Measurements from ENCODE around the gene NFATC3. TPM values are rescaled to one million over a fixed set of nuclear protein-coding genes. Genes with fewer than 3 reads are reported as not detected.

Gene NFATC3
- total RNA-seq, 2 donors from 2014 or later = 15.5 to 19.5 TPM

DNA sequence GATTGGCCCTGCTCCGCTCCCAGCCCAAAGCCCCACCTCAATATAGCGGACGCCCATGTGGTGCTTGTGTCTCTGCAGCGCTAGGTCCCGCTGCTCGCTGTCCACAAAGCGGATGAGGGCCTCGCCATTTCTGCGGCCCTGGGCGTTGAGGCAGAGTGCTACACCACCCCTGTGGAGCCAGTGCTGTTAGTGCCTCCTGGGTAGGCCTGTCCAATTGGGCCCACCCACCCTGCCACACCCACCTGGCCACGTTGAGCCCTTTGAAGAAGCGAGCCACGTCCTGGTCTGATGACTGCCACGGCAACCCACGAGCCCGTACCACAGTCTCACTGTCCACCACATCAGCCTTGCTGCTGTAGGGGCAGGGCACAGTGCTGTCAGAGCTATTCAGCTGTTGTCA lies 147.2 kb downstream of the NFATC3 start:
- H3K4me3 ChIP-seq = no peak overlapping the region
- no peak for ATAC-seq
- H3K9me3 ChIP-seq = no peaks in the 10 kb centered on the region
- 73 to 82% methylated on average over 7 to 16 of the region's 16 CpGs for WGBS, 2 donors
- TF ChIP-seq POLR2A (IDR thresholded peaks at IDR 0.05) = no peak
- TF ChIP-seq, protein P1, sequence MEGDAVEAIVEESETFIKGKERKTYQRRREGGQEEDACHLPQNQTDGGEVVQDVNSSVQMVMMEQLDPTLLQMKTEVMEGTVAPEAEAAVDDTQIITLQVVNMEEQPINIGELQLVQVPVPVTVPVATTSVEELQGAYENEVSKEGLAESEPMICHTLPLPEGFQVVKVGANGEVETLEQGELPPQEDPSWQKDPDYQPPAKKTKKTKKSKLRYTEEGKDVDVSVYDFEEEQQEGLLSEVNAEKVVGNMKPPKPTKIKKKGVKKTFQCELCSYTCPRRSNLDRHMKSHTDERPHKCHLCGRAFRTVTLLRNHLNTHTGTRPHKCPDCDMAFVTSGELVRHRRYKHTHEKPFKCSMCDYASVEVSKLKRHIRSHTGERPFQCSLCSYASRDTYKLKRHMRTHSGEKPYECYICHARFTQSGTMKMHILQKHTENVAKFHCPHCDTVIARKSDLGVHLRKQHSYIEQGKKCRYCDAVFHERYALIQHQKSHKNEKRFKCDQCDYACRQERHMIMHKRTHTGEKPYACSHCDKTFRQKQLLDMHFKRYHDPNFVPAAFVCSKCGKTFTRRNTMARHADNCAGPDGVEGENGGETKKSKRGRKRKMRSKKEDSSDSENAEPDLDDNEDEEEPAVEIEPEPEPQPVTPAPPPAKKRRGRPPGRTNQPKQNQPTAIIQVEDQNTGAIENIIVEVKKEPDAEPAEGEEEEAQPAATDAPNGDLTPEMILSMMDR (IDR thresholded peaks at IDR 0.05) = no peak
- H3K36me3 ChIP-seq (replicated peaks in 1 of 2; ENCODE audit: insufficient read depth in 1 of 2, low read depth in 2 of 2) = peaks cover 11 to 32% of the 10 kb centered on the region in 2 donors
- DNase-seq = peak in 1 of 4 donors; percentile 21
- H3K27ac ChIP-seq = peak overlapping the region in 1 of 4 donors; percentile 99
- H3K4me1 ChIP-seq = peaks cover 61% of the 10 kb centered on the region
- H3K27me3 ChIP-seq = no peaks in the 10 kb centered on the region
- intact Hi-C loops (cut with DNase I) = loop anchor here (10.0 kb wide), 1 partner anchor 168 kb away; no protein-coding TSS in a partner anchor

DNA sequence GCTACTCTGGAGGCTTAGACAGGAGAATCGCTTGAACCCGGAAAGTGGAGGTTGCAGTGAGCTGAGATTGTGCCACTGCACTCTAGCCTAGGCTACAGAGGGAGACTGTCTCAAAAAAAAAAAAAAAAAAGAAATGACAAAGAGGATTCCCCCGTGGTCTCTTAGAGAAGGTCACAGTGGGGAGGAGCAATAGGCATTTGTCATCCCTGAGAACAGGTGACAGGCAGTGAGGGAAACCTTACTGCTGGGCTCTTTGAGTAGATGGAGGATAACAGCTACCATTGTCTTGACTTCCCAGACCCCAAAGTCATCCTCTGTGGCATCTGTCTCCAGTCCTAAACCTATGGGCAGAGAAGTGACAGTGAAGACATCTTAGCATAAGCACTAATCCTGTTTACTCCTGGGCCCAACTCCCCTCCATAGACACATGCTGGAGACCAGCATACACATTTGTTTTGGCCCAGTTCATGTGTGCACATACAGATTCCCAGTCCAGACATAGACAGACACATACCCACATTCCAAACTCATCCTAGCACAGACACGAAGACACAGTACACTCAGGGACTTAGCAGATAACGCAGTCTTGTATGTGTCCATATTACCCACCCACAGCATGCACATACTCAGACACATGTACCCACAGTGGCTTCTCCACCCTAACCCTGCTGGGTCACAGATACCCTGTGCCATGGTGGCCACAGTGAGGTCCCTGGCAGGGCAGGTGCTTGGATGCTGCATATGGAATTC lies 148.1 kb downstream of the NFATC3 start:
- Histone ChIP-seq H3K9me3 (no peaks in the 10 kb centered on the region), H3K4me3 (no peak overlapping the region), H3K27ac (peak overlapping the region; percentile 98 to 99 (median 99)), H3K4me1 (peaks cover 57% of the 10 kb centered on the region), H3K36me3 (replicated peaks in 1 of 2; ENCODE audit: insufficient read depth in 1 of 2, low read depth in 2 of 2) (peaks cover 11 to 32% of the 10 kb centered on the region in 2 donors), H3K27me3 (no peaks in the 10 kb centered on the region)
- no peak for ATAC-seq
- WGBS, 2 donors = 60 to 65% methylated on average over 5 of the region's 5 CpGs
- DNase-seq = no peak
- TF ChIP-seq POLR2A (IDR thresholded peaks at IDR 0.05) = no peak
- TF ChIP-seq, protein P1 (IDR thresholded peaks at IDR 0.05) = no peak
- intact Hi-C loops (cut with DNase I) = loop anchor here (10.0 kb wide), 1 partner anchor 168 kb away; no protein-coding TSS in a partner anchor

DNA sequence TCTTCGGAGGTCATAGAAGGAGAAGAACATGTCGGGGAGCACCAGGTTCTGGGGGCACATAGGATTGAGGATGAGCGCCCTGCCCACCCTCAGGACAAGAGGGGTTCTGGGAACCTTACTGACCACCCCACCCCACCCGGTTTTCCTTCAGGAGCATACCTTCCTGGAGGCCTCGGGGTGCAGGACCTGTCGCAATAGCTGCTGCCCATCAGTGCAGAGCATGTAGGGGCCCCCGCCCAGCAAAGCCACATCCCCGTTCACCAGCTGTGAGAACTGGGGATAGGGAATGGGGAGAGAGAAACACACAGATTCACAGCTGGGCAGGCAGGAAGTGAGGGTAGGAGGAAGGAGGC lies 148.6 kb downstream of the NFATC3 start:
- Histone ChIP-seq H3K27ac (peak overlapping the region; percentile 98 to 99 (median 99)), H3K4me3 (no peak overlapping the region), H3K9me3 (no peaks in the 10 kb centered on the region), H3K27me3 (no peaks in the 10 kb centered on the region), H3K36me3 (replicated peaks in 1 of 2; ENCODE audit: insufficient read depth in 1 of 2, low read depth in 2 of 2) (peaks cover 11 to 32% of the 10 kb centered on the region in 2 donors), H3K4me1 (peaks cover 55% of the 10 kb centered on the region)
- 27 to 39% methylated on average over 3 to 8 of the region's 8 CpGs for WGBS, 2 donors
- ATAC-seq (no peak), DNase-seq (no peak)
- intact Hi-C loops (cut with DNase I) = loop anchor here (10.0 kb wide), 1 partner anchor 169 kb away; no protein-coding TSS in a partner anchor
- TF ChIP-seq POLR2A (IDR thresholded peaks at IDR 0.05) = no peak
- TF ChIP-seq, protein P1 (IDR thresholded peaks at IDR 0.05) = no peak

DNA sequence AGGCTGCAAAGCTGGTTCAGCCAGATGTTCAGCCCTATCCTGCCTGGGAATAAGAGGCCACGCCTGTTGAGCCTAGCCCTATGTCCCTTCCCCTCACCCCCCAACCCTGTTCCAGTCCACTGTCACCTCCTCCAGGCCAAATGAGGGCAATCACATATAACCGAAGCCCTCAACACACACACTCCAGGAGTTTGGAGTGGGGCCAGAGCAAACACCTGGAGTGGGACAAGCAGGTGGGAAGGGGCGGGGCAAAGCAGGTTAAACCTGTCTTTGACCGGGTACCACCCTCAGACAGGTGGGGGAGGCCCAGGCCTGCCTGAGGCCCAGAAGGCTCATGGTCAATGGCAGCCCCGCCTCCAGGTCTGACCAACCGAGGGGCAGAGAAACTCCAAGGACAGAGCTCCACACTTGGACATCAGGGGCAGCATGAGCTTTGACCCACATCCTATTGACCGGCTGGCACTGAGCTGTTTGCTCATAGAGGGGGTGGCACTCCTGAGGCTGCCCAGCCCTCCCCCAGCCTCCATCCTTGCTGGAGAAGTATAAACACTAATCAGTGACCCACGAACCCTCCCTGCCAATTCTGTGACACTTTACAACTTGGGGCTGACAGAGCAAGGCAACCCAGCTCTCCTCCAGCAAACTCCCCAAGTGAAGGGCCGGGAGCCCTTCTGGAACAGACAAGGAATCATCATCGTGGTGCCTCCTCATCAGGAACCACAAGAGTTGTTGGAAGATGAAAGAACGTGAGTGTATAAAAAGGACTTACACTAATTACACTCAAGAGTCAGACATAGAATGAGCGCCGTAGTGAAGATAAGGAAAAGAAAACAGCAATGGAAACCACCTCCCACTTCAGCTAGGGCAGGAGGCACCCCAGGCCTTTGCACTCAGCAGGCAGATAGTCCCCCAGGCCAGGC lies 149.3 kb downstream of the NFATC3 start:
- H3K27me3 ChIP-seq = no peaks in the 10 kb centered on the region
- no peaks in the 10 kb centered on the region for H3K9me3 ChIP-seq
- peaks cover 11 to 32% of the 10 kb centered on the region in 2 donors for H3K36me3 ChIP-seq (replicated peaks in 1 of 2; ENCODE audit: insufficient read depth in 1 of 2, low read depth in 2 of 2)
- H3K4me3 ChIP-seq = peak overlapping the region; percentile 23 to 39
- intact Hi-C loops (cut with DNase I) = loop anchor here (10.0 kb wide), 1 partner anchor 170 kb away; no protein-coding TSS in a partner anchor
- WGBS, 2 donors = 10 to 19% methylated on average over 11 to 13 of the region's 13 CpGs
- peak overlapping the region; percentile 98 to 99 (median 99) for H3K27ac ChIP-seq
- DNase-seq (peak; percentile 98 to 100 (median 100)), ATAC-seq (peak; percentile 61)
- peak; percentile 70 to 89 (median 73) for TF ChIP-seq POLR2A (IDR thresholded peaks at IDR 0.05)
- TF ChIP-seq, protein P1 (IDR thresholded peaks at IDR 0.05) = peak in 3 of 7 experiments; percentile 12 to 45 (median 35)
- H3K4me1 ChIP-seq = peaks cover 49% of the 10 kb centered on the region

Data from body of pancreas (tissue), 4 donors.